ENCODE data around the gene ARRDC4.
"Not testable (repeated sequence)": the region's sequence is repeated elsewhere in the genome, so short reads cannot be mapped to it uniquely, and the experiment has no call there.

ARRDC4 gene

DNA sequence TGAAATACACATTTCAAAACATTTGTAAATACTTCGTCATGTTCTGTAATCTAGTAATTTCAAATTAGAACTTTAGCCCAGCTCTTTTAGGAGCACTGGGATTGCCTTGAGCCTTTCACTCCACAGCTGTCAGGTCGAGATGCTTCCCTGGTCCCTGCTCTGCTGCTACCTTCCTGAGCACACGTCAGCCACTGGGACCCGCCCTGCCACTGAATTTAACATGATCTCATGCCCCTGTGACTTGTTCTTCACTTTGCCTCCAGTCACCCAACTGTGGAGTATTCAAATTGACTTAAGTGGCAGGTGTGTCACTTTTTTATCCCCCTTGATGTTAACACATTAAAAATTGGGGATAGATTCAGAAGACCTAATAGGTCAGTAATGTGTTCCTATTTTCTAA is 3.3 kb downstream of the ARRDC4 start:
- in situ Hi-C loops (cut with HindIII; ENCODE audit: low sequenced_read_pairs) = no loop called here

DNA sequence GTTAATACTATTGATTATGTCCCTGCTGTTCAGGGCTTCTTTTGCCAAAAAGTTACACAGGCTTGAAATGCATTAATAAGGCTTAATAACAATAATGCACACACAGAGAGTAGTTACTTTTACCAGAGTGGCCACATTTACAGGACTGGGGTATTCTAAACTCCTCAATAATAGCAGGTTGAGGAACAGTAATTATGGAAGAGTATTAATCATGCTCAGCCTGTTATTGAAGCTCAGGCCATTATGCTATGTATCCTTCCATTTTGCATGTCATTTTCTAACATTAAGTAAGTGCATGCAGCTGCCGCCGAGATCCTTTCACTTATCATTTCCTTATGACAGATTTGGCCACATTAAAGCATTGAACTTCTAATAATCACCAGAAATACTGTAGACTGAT is 5.7 kb downstream of the ARRDC4 start:
- in situ Hi-C loops (cut with HindIII; ENCODE audit: low sequenced_read_pairs) = no loop called here

- in situ Hi-C loops (cut with HindIII; ENCODE audit: low sequenced_read_pairs) = no loop called here
Observed at GRCh38 chr15:97966924-97967620, 6.6 kb downstream of the ARRDC4 start.

DNA sequence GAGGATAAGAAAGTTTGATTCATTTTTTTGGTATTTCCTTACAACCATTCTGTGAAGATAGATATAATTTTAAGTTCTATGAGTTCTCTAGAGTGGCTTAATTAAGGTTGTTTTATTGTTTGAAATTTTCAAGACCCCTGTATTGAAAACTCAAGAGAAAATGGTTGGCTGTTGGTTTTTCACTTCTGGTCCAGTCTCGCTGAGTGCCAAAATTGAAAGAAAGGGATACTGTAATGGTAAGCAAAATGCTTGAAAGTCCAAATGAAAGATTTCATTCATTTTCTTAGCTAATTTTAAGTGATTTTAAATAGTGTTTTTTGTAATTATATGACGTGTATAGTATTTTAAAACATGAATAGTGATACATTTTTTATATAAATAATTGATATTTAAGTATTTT is 7.4 kb downstream of the ARRDC4 start:
- in situ Hi-C loops (cut with HindIII; ENCODE audit: low sequenced_read_pairs) = no loop called here

DNA sequence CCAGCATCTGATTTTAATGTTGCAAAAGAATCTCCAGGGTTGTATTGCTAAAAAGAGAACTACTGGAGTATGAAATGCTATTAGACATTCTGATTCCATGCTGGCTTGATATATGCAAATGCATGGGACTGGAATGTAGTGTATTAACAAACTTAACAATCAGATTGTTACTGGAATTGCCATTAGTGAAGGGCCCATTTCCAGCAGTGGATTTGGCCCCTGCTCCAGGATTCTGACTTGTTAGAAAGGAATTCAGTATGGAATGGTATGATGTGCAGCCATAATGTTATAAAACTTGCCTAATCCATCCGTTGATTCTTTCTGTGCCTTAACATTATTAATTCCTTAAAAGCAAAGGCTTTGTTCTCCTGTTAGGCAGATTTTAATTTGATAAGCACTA is 7.9 kb downstream of the ARRDC4 start:
- in situ Hi-C loops (cut with HindIII; ENCODE audit: low sequenced_read_pairs) = no loop called here

GRCh38 chr15:97972366-97972765 is 11.9 kb downstream of the ARRDC4 start:
- in situ Hi-C loops (cut with HindIII; ENCODE audit: low sequenced_read_pairs) = no loop called here

DNA sequence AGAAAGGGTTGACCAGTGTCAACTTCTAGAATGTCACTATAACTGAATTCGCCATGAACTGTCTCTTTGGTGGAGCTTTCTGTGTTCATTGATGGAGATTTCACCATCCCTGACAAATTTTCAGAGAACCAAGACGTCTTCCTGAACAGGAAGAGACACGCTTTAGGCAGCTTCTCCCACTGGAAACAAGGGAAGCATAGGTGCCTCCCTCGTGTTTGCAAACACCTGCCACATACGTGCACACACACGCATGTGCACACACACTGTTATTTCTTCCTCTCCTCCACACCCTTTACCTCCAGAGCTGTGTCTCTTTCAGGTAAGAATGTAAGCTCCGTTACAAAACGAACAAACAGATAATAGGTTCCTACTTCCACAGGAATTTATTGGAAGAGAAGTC is 15.6 kb downstream of the ARRDC4 start:
- in situ Hi-C loops (cut with HindIII; ENCODE audit: low sequenced_read_pairs) = no loop called here

GRCh38 chr15:97976766-97977503 is 16.4 kb downstream of the ARRDC4 start:
- in situ Hi-C loops (cut with HindIII; ENCODE audit: low sequenced_read_pairs) = no loop called here

GRCh38 chr15:97977734-97978133 is 17.2 kb downstream of the ARRDC4 start:
- in situ Hi-C loops (cut with HindIII; ENCODE audit: low sequenced_read_pairs) = no loop called here

DNA sequence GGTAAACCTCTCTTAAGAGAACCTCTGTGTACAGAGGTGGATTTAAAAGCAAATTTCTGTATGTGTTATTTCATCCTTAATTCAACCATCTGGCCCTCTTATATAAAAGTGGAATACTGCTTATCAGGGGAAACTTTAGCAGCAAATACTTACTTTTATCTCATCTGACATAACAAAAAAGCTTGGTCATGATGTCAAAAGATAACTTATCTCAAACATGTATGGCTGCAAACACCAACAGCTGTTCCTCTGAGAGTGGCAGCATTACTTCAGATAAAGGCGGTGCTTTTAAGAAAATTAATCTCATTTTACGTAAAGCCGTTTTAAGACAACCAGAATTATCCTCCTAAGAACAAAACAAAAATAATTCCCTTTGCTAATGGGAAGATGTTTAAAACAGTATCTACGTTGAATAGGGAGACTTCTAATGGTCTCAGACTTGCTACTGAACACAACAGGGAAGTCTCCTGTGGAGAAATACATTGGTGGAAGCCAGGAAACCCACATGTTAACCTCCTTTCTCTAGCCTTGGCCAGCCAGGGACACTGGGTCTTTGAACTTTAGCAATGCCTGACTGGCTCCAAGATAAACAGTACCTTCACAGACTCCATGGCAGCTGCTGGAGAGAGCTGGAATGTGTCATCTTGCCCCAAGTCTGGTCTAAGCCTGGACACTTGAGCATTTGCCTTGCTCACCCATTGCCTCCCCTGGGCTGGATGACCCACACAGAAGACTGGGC is 18.1 kb downstream of the ARRDC4 start:
- in situ Hi-C loops (cut with HindIII; ENCODE audit: low sequenced_read_pairs) = no loop called here

GRCh38 chr15:97979140-97979520 is 18.6 kb downstream of the ARRDC4 start:
- in situ Hi-C loops (cut with HindIII; ENCODE audit: low sequenced_read_pairs) = no loop called here

GRCh38 chr15:97981058-97981457 is 20.6 kb downstream of the ARRDC4 start:
- in situ Hi-C loops (cut with HindIII; ENCODE audit: low sequenced_read_pairs) = no loop called here

DNA sequence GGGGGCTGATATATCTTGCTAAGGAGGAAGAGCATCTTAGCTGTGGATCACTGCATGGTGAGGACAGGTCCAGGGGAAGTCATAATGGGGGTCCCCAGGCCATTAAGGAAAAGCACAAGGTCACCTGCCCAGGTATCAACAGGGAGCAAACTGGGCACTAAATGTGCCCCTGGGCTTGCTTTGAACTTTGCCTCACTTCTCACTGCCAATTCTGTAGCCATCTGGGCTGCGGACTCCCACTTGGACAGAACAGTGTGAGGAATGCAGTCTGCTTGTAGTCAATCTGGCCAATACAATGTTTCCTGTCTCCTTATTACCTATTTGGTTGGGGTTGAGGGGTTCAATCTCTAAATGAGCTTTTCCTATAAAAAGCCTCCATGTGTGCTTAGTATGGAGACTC is 21.3 kb downstream of the ARRDC4 start:
- in situ Hi-C loops (cut with HindIII; ENCODE audit: low sequenced_read_pairs) = no loop called here

DNA sequence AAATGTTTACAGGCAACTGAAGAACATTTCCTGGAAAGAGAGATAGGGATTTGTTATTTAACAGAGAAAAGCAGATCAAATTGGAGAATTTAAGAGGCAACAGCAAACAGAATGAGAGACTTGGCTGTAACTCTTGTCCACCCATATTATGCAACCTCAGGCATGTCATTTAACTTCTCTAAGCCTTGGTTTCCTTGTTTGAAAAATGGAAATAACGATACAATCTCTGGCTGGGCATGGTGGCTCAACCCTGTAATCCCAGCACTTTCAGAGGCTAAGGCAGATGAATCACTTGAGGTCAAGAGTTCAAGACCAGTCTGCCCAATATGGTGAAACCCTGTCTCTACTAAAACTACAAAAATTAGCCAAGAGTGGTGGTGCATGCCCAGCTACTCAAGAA is 23.7 kb downstream of the ARRDC4 start:
- in situ Hi-C loops (cut with HindIII; ENCODE audit: low sequenced_read_pairs) = no loop called here

- in situ Hi-C loops (cut with HindIII; ENCODE audit: low sequenced_read_pairs) = not testable (repeated sequence)
Observed at GRCh38 chr15:97985979-97986378, 25.5 kb downstream of the ARRDC4 start.

- in situ Hi-C loops (cut with HindIII; ENCODE audit: low sequenced_read_pairs) = no loop called here
Observed at GRCh38 chr15:97986781-97987180, 26.3 kb downstream of the ARRDC4 start.

GRCh38 chr15:97989299-97989698 is 28.8 kb downstream of the ARRDC4 start:
- in situ Hi-C loops (cut with HindIII; ENCODE audit: low sequenced_read_pairs) = no loop called here

- in situ Hi-C loops (cut with HindIII; ENCODE audit: low sequenced_read_pairs) = no loop called here
Observed at GRCh38 chr15:97991972-97992541, 31.6 kb downstream of the ARRDC4 start.

DNA sequence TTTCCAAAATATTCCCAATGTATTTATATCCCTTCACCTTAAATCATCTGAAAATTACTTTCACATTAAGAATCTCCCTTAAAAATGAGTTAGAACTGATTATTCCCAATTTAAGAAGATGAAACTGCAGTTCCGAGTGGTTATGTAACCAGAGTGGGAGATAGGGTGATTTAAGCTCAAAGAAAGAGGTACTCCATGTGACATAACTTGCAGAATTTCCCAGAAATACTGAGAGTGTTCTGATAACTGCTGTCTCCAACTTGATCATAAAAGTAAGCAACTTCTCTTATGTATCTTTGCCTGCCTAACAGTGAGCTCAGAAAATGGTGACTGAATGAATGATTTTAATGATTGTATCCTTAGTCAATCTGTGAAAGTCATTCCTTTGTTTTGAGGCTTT is 32.3 kb downstream of the ARRDC4 start:
- in situ Hi-C loops (cut with HindIII; ENCODE audit: low sequenced_read_pairs) = no loop called here

DNA sequence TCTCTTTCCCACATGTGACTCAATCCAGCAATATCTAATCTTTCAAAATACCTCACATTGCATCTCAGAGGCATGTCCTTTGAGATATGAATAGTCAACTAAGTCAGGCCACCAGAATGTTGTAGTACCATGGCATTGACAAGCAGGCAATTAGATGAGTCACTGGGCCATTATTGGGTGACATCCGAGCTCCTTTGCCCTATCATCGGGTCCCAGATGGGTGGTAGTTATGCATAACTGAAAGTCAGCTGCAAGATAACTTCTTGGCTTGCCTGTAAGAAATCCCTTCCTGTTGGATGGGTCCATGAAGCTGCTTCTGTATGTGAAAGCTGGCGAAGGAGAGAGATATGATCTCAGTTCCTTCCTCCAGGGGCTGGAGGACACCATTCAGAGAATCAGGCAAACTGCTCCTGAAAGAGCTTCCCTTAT is 32.8 kb downstream of the ARRDC4 start:
- in situ Hi-C loops (cut with HindIII; ENCODE audit: low sequenced_read_pairs) = no loop called here

GRCh38 chr15:97994236-97994635 is 33.7 kb downstream of the ARRDC4 start:
- in situ Hi-C loops (cut with HindIII; ENCODE audit: low sequenced_read_pairs) = no loop called here

DNA sequence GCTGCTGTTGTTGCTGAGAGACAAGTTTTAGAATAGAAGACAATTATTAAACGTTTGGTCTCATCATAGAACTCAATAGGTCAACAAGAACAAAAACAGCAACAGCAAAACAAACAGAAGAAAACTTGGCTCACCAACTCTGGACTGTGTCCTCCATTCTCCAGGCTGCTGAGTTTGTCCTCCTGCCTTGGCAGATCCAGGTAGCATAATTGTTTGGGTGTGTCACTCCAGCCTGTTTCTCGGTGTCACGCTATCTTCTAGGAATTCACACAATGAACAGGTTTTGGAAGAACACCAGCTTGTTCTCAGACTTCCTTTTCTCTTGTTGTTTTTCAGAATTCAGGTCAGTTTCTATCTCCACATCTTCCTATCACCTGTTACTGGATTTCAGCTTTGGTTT is 34.7 kb downstream of the ARRDC4 start:
- in situ Hi-C loops (cut with HindIII; ENCODE audit: low sequenced_read_pairs) = no loop called here

Data from DLD1 (cell line).